HG02588 (cell line): ENCODE data around the gene TM4SF18.
"Not testable (repeated sequence)": the region's sequence is repeated elsewhere in the genome, so short reads cannot be mapped to it uniquely, and the experiment has no call there.

Experiments used
- ATAC-seq: cut with Tn5 transposase; IDR thresholded peaks from one replicate; pipeline ENCODE4 v1.9.1; 2021; ENCODE audit warnings: mild to moderate bottlenecking, moderate library complexity; ENCODE audit not compliant: unreplicated experiment

Gene TM4SF18

GRCh38 chr3:149368674-149369497, 35.5 kb upstream of the TM4SF18 start:
- ATAC-seq, result no peak

- ATAC-seq, result no peak
These were observed 34.8 kb upstream of the TM4SF18 start for GRCh38 chr3:149368201-149368673.

- no peak for ATAC-seq
These were observed 33.8 kb upstream of the TM4SF18 start for GRCh38 chr3:149366941-149367840.

DNA sequence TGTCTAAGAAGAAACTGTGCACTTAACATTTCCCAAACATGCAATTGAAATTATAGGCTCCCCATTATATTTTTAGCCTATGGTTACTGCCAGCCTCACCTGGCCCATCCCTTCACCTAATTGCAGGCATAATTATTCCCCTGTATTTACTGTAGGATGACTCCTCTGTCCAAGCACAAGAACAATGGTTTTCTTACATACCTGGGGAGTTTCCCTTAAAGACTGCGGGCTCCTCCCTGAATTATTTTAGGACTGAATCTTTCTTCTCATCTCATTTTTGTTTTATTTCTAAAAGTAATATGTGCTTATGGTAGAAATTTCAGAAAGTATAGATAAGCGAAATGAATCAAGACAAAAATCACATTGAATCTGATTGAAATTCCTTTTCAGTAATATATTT, 32.6 kb upstream of the TM4SF18 start:
- ATAC-seq, result no peak

DNA sequence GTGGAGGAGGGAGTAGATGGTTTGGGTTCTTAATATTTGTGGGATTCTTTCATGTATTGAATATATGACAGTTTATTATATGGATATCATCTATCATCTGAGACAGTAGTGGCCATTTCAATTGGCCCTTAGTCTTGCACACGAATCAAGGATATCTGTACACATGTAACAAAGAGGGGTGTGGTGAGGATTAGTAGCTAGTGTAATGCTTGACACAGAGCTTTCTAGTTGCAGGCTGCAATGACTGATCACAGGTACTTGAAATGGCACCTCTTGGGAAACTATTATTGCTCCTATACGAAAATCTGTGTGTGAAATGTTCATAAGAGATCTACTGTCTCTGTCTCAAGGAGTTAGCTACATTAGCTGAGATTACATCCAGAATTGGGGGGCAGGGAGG, 31.2 kb upstream of the TM4SF18 start:
- no peak for ATAC-seq

DNA sequence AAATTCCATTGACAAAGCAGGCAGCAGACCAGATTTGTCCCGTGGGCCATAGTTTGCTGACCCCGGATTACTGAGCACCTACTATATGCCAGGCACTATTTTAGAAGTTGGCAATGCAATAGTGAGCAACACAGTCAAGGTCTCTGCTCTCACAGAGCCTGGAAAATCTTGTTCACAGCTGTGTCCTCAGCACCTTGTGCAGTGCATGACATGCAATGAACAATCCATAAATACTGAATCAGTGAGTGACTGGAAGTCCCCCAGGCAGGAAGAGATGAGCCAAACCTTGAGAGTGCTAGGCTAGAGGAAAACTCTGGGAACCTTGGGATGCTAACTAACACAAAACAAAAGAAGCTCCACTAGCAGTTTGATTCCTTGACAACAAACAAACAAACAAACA, 29.6 kb upstream of the TM4SF18 start:
- ATAC-seq, result no peak

GRCh38 chr3:149362366-149362765, 28.9 kb upstream of the TM4SF18 start:
- no peak for ATAC-seq

DNA sequence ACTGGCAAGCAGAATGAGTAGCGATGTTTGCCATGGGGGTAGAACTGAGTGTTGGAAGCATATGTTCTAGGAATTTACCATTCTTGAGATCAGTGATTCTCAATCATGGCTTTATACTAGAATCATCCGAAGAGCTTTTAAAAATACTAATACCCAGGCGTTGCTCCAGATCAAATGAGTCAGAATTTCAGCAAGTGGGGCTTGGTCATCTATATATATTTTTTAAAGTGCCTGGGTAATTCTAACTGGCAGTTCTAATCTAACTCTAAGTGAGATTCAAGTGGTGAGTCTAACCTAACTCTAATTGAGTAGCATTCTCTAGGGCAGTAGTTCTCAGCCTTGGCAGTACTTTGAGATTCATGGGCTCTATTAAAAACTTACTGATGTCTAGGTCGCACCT, 23.2 kb upstream of the TM4SF18 start:
- ATAC-seq, result no peak

GRCh38 chr3:149356044-149356592, 22.7 kb upstream of the TM4SF18 start:
- no peak for ATAC-seq

GRCh38 chr3:149353581-149354184, 20.2 kb upstream of the TM4SF18 start:
- no peak for ATAC-seq

GRCh38 chr3:149352556-149352955, 19.1 kb upstream of the TM4SF18 start:
- ATAC-seq, result peak; percentile 89

- no peak for ATAC-seq
These were observed 10.5 kb upstream of the TM4SF18 start for GRCh38 chr3:149343951-149344350.

DNA sequence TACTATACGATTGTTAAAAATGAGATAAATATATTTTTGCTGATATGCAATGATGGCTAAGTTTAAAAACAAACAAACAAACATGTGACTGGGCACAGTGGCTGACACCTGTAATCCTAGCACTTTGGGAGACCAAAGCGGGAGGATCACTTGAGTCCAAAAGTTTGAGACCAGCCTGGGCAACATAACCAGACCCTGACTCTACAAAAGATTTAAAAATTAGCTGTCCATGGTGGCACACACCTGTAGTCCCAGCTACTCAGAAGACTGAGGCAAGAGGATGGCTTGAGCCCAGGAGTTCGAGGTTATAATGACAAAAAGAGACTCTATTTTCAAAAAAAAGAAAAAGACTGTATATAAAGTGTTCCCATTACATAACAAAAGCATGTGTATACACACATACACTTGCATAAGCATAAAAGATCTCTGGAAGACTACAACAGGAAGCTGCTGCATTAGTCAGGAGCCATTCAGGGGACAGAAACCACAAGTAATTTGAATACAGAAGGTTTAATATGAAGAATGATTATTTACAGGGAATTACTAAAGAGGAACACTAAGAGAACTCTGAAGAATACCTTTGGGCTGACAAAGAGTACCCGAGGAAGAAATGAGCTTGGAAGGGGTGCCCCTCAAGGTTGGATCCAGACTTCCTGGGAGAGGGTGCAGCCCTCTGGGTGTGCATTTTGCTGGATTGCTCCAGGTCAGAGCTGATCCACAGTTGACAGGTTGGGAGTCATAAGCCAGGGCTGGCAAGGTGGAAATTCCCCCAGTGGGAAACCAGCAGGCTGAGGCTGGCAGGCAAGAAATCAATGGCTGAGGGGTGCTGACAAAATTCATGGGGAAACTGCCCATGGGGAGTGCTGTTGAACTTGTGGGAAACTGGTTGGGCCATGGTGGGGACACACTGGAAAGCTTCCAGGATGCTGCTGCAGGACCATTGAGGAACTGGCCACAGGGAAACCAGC, 9.3 kb upstream of the TM4SF18 start:
- no peak for ATAC-seq

- ATAC-seq, result no peak
These were observed 7.0 kb upstream of the TM4SF18 start for GRCh38 chr3:149340310-149340933.

DNA sequence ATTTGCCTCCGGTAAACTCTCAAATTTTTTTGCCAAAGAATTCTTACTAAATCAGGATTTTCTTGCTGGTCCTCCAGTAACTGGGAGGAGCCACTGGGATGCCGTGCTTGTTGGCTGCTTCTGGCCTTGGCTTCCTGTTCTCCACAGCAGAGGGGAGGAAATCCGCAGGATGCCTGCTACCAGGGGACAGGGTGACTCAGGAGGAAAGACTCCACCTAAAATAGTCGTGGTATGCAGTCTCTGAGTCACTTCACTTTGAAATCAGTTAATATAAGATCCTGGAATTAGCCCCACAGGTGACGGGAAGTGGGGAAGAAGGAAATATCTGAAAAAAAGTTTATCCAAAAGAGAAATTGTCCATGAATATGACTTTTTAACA, 6.5 kb upstream of the TM4SF18 start:
- ATAC-seq, result no peak

DNA sequence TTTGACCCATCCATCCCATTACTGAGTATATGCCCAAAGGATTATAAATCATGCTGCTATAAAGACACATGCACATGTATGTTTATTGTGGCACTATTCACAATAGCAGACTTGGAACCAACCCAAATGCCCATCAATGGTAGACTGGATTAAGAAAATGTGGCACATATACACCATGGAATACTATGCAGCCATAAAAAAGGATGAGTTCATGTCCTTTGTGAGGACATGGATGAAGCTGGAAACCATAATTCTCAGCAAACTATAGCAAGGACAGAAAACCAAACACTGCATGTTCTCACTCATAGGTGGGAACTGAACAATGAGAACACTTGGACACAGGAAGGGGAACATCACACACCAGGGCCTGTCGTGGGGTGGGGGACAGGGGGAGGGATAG, 4.0 kb upstream of the TM4SF18 start:
- not testable (repeated sequence) for ATAC-seq

DNA sequence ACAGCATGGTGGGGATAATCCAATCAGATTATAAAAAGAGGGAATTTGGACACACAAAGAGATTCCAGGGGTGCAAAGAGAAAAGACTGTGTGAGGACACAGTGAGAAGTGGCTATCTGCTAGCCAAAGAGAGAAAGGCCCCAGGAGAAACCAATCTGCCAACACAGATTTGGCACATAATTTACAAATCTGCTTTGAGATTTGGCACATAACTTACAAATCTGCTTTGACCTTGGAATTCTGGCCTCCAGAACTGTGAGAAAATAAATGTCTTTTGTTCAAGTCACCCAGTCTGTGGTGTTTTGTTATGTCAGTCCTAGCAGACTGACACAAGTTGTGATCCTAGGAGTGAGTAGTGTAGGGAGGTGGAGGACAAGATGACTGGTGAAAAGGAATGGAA, 3.5 kb upstream of the TM4SF18 start:
- ATAC-seq, result no peak

- no peak for ATAC-seq
These were observed 665 bp downstream of the TM4SF18 start for GRCh38 chr3:149332771-149333170.

GRCh38 chr3:149332227-149332765, 1.1 kb downstream of the TM4SF18 start:
- ATAC-seq, result no peak
